Kidney glomerular epithelial cell (primary cell): Measurements from ENCODE around the gene SORT1.
"Not testable (repeated sequence)": the region's sequence is repeated elsewhere in the genome, so short reads cannot be mapped to it uniquely, and the experiment has no call there.

Experiments used
- DNase-seq: peaks from one replicate; lab custom pipeline; 2025; lab: John Stamatoyannopoulos, UW

SORT1 gene

GRCh38 chr1:109379907-109380306 lies 17.8 kb downstream of the SORT1 start:
- DNase-seq = no peak

GRCh38 chr1:109379422-109379821 lies 18.3 kb downstream of the SORT1 start:
- DNase-seq = no peak

- no peak for DNase-seq
These were observed 20.0 kb downstream of the SORT1 start for GRCh38 chr1:109377698-109378097.

- DNase-seq = not testable (repeated sequence)
These were observed 24.0 kb downstream of the SORT1 start for GRCh38 chr1:109373696-109374095.

GRCh38 chr1:109373126-109373525 lies 24.6 kb downstream of the SORT1 start:
- no peak for DNase-seq

GRCh38 chr1:109372281-109372680 lies 25.4 kb downstream of the SORT1 start:
- DNase-seq = no peak

GRCh38 chr1:109371341-109371739 lies 26.4 kb downstream of the SORT1 start:
- DNase-seq = peak; percentile 75

GRCh38 chr1:109370712-109371340 lies 26.9 kb downstream of the SORT1 start:
- DNase-seq = peak; percentile 97

GRCh38 chr1:109369167-109369746 lies 28.5 kb downstream of the SORT1 start:
- peak; percentile 32 for DNase-seq

- no peak for DNase-seq
These were observed 29.3 kb downstream of the SORT1 start for GRCh38 chr1:109368464-109368863.

- DNase-seq = no peak
These were observed 30.1 kb downstream of the SORT1 start for GRCh38 chr1:109367626-109368025.

GRCh38 chr1:109365642-109366204 lies 32.0 kb downstream of the SORT1 start:
- DNase-seq = no peak

GRCh38 chr1:109361649-109362048 lies 36.1 kb downstream of the SORT1 start:
- DNase-seq = no peak

GRCh38 chr1:109361069-109361468 lies 36.6 kb downstream of the SORT1 start:
- DNase-seq = no peak

GRCh38 chr1:109357616-109358015 lies 40.1 kb downstream of the SORT1 start:
- DNase-seq = no peak

- DNase-seq = no peak
These were observed 40.8 kb downstream of the SORT1 start for GRCh38 chr1:109356915-109357314.

GRCh38 chr1:109356505-109356904 lies 41.2 kb downstream of the SORT1 start:
- DNase-seq = no peak

- DNase-seq = no peak
These were observed 42.8 kb downstream of the SORT1 start for GRCh38 chr1:109354929-109355328.

GRCh38 chr1:109351457-109351856 lies 46.3 kb downstream of the SORT1 start:
- DNase-seq = no peak

- DNase-seq = no peak
These were observed 47.1 kb downstream of the SORT1 start for GRCh38 chr1:109350655-109351054.

- DNase-seq = no peak
These were observed 47.5 kb downstream of the SORT1 start for GRCh38 chr1:109350182-109350581.

- no peak for DNase-seq
These were observed 50.2 kb downstream of the SORT1 start for GRCh38 chr1:109347511-109347910.
